ENCODE results near the gene QSOX1.
A peak's percentile ranks its signal among the peaks of the same experiment; 100 is the strongest.

Gene QSOX1

GRCh38 chr1:180219776-180220175, 65.1 kb downstream of the QSOX1 start:
- DNase-seq (ENCODE audit: low spot score), result no peak

DNA sequence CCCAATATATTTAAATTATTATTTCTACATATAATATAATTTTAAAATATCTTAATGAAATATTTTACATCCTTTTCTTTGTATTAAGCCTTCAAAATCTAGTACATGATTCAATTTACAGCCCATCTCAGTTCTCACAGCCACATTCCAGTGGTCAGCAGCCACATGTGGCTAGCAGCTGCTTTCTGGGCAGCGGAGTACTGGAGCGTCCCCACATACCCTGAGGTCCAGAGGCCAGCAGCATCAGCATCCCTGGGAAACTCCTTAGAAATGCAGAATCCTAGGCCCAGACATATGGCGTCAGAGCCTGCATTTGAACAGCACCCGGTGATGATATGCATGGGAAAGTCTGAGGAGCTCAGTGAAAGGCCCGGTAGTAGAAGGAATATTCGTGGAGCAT, 66.8 kb downstream of the QSOX1 start:
- no peak for DNase-seq (ENCODE audit: low spot score)
- Histone ChIP-seq H3K4me3 (no peak overlapping the region), H3K27ac (no peak overlapping the region)
- no peak for TF ChIP-seq CTCF (IDR thresholded peaks at IDR 0.05)

More at GRCh38 chr1:180219776-180220175, 65.1 kb downstream of the QSOX1 start:
- no peak overlapping the region for H3K27ac ChIP-seq
- H3K4me3 ChIP-seq, result no peak overlapping the region
- TF ChIP-seq CTCF (IDR thresholded peaks at IDR 0.05), result no peak

GRCh38 chr1:180224902-180225301, 70.2 kb downstream of the QSOX1 start:
- no peak overlapping the region for H3K27ac ChIP-seq
- DNase-seq (ENCODE audit: low spot score), result no peak
- no peak for TF ChIP-seq CTCF (IDR thresholded peaks at IDR 0.05)
- H3K4me3 ChIP-seq, result no peak overlapping the region

DNA sequence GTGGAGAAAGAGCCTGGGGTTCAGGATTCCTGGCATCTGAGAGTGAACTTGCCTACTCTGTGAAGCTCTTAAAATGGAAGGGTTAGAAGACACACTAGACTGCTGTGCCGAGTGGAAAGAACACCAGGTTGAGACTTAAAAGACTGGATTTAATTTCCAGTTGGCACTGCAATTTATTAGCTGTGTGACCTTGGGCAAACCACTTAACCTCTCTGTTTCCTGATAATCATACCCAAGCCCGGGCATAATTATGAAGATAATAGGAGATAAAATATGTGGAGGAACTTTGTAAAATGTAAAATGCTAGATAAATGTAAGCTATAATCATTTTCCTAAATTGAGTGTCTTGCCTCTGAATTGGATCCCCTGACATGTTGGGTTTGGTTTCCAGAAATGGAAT, 70.7 kb downstream of the QSOX1 start:
- TF ChIP-seq CTCF (IDR thresholded peaks at IDR 0.05), result no peak
- Histone ChIP-seq H3K4me3 (no peak overlapping the region), H3K27ac (no peak overlapping the region)
- no peak for DNase-seq (ENCODE audit: low spot score)

DNA sequence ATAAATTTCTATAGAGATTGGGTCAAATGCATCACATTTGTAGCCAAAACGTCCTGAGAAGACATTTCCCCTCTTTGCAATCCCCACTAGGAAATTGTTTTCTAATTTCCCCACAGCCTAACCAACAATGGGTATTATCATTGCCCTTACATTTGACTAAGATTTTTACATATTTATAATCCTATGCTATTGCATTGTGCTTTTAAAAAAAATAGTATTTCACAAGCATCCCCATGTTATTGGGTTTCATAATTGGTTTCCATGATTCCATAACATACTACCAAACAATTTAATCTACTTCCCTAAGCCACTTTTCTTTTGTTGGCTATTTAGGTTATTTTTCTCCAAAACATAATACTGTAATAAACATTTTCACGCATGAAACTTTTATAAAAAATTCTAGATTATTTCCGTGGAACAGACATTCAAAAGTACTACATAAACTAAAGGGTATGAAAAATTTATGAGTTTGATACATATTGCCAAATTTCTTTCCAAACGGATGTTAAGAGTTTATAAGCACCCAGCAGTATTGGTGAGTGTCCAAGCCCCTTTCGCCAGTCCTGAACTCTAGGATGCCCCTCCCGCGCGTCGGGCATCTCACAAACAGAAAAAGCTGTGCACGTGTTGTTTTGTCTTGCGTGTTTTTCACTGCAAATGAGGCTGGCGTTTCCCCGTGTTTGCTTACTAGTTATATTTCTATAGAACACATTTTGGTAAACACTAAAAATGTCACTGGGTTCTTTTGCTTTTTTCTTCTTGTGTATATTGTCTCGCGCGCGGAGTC, 73.4 kb downstream of the QSOX1 start:
- H3K27ac ChIP-seq, result no peak overlapping the region
- no peak for DNase-seq (ENCODE audit: low spot score)
- no peak for TF ChIP-seq CTCF (IDR thresholded peaks at IDR 0.05)
- no peak overlapping the region for H3K4me3 ChIP-seq

DNA sequence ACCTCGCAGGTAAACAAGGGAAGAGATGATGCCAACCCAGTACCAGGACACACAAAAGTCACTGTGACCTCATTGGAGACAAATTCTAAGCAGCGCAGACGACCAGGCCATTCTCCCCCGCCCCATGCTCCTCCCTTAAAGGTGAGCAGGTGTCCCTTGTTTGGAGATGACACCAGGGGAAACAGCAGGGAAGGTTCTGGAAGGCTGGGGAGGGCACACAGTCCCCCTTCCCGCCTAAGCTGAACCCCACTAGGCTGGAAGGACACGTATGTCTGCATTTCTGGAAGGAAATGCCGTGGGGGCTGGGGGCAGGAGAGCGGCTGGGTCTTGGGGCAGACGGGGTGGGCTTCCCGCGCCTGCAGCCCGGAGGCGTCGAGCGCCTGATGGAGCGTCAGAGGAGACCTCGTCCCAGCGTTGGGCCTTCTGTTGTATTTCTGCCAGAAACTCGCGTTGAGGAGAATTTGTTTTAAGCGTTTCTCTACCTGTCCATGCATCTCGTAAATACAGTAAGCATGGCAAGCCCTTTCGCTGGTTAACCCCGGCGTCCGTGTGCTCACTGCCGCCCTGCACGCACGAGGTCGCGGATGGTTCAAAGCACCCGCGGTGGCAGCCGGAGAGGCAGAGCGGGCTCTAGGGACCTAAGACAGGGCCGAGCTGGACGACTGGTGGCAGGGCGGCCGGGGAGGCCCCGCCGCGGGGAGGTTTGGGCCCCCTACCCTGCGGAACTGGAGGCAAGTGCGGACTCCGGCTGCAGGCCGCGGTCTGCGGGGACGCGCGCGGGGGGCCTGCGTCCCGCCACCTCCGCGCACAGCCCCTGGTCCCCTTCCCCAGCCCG, 74.2 kb downstream of the QSOX1 start:
- Histone ChIP-seq H3K27ac (no peak overlapping the region), H3K4me3 (peak overlapping the region; percentile 72)
- DNase-seq (ENCODE audit: low spot score), result no peak
- no peak for TF ChIP-seq CTCF (IDR thresholded peaks at IDR 0.05)

Measured in coronary artery (tissue), 2 donors.